ENCODE data around the gene GPHA2.

Gene GPHA2

DNA sequence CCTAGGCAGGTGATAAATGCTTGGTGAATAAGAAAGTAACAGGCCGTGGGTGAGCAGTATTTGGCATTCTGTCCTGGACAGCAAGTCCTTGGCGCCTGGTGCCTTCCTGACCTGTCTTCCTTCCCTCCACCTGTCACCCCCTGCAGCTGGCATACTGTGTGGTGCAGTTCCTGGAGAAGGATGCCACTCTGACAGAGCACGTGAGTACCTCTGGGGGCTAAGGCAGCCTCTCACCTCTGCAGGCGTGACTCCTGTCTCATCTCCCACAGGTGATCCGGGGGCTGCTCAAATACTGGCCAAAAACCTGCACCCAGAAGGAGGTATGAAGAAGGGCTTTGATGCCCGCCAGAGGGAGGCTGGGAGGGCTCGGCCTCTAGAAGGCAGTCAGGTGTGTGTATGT lies 4.4 kb downstream of the GPHA2 start:
- in situ Hi-C loops (cut with MboI; ENCODE audit: low sequenced_read_pairs), result no loop called here

DNA sequence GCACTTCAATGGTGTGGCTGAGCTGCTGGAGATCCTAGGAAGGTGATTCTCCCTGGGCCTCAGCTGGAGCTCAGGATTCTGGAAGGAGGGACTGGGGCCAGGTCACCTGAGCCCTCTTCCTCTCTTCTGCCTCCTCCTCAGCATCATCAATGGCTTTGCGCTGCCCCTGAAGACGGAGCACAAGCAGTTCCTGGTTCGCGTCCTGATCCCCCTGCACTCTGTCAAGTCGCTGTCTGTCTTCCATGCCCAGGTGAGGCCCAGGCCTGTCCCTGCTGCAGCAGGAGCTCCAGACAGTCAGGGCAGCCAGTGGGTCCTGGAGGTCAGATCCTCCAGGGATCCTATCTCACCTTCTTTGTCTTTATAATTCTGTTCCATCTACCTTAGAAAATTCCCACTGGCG lies 5.4 kb downstream of the GPHA2 start:
- in situ Hi-C loops (cut with MboI; ENCODE audit: low sequenced_read_pairs), result no loop called here

- in situ Hi-C loops (cut with MboI; ENCODE audit: low sequenced_read_pairs), result no loop called here
These were observed 6.1 kb downstream of the GPHA2 start for GRCh38 chr11:64929625-64930024.

DNA sequence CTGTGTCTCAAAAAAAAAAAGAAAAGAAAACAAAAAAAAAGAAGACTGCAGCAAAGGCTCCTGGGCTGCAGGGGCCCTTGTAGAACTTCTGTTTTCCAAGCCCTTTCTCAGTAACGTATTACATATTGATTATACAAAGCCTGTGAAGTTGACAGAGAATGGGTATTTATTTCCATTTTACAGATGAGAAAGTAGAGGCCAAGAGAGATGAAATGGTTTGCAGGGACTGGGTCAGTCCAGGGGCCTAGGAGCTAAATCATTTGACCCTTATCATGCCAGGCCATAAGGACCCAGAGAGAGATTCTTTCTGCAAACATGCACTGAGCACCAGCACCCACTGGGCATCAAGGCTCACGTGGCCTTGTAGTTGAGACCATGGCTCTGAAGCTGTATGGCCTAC lies 6.7 kb downstream of the GPHA2 start:
- in situ Hi-C loops (cut with MboI; ENCODE audit: low sequenced_read_pairs), result no loop called here

- in situ Hi-C loops (cut with MboI; ENCODE audit: low sequenced_read_pairs), result no loop called here
These were observed 9.0 kb downstream of the GPHA2 start for GRCh38 chr11:64926689-64927088.

- in situ Hi-C loops (cut with MboI; ENCODE audit: low sequenced_read_pairs), result no loop called here
These were observed 9.9 kb downstream of the GPHA2 start for GRCh38 chr11:64925536-64926436.

GRCh38 chr11:64924910-64925284 lies 10.8 kb downstream of the GPHA2 start:
- in situ Hi-C loops (cut with MboI; ENCODE audit: low sequenced_read_pairs), result no loop called here

- in situ Hi-C loops (cut with MboI; ENCODE audit: low sequenced_read_pairs), result no loop called here
These were observed 11.5 kb downstream of the GPHA2 start, which contains the start of gene PPP2R5B for GRCh38 chr11:64923944-64924909. Gene PPP2R5B, plus strand, starts transcription at chr11:64924689. Its CDS starts 1,046 bp downstream, at chr11:64925735.

GRCh38 chr11:64923151-64923661 lies 12.5 kb downstream of the GPHA2 start:
- in situ Hi-C loops (cut with MboI; ENCODE audit: low sequenced_read_pairs), result no loop called here

DNA sequence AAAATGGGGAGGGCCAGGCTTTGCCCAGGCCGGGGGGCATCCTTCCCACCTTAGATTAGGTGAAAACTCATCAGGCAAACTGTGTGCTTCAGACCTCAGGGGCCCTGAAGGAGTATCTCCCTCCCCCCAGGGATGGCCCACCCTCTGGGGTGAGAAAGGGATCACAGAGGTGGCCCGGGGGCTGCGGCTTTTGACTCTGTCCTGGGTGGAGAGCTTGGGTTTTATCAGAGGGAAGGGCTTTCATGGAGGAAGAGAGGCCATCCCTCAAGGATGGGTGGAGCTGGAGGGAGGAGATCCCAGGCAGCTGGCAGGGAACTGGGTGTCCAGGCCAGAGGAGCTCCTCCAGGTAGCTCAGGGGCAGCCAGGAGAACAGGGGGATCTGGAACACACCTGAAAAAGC lies 14.3 kb downstream of the GPHA2 start:
- in situ Hi-C loops (cut with MboI; ENCODE audit: low sequenced_read_pairs), result no loop called here

DNA sequence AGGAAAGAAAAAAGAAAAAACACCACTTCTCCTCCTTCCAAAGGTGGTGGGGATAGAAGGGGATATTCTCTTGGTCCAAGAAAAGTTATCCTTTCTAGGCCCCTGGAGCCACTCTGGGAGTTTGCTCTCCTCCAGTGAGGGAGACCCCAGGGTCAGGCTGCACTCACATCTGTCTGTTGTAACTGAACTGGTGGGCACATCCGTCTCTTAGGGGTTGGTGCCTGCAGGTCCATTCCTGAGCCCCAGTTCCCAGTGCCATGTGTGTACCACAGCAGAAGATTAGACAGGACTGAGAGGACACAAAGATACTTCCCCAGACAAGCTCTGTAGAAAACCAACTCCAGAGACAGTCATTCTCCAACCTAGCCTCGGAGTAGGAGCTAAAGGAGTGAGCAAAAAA lies 15.6 kb downstream of the GPHA2 start:
- in situ Hi-C loops (cut with MboI; ENCODE audit: low sequenced_read_pairs), result no loop called here

DNA sequence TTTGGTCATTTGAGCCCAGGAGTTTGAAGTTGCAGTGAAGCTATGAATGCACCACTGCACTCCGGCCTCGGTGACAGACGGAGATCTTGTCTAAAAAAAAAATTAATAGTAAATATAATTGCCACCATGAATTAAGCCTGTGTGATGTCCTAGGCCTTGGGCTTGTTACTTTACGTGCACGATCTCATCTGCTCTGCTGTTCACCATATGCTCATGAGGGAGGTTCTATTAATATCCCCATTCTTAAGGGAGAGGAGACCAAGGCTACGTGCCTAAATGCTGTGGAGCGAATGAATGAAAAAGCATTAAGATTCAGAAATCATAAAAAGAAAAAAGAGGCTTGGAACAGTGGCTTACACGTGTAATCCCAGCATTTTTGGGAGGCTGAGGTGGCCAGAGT lies 16.1 kb downstream of the GPHA2 start:
- in situ Hi-C loops (cut with MboI; ENCODE audit: low sequenced_read_pairs), result no loop called here

DNA sequence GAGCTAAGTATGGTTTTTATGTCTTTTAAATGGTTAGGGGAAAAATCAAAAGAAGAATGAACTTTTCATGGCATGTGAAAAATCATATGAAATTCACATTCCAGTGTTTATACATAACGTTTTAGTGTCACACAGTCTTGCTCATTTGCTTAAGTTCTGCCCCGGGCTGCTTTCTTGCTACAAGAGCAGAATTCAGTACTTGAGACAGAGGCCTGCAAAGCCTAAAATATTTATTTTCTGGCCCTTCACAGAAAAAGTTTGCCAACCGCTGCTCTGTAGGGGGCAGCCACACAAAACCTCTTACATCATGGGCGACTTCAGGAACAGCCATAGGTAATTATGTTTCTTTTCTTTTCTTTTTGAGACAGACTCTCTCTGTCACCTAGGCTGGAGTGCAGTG lies 17.7 kb downstream of the GPHA2 start:
- in situ Hi-C loops (cut with MboI; ENCODE audit: low sequenced_read_pairs), result no loop called here

- in situ Hi-C loops (cut with MboI; ENCODE audit: low sequenced_read_pairs), result no loop called here
These were observed 18.1 kb downstream of the GPHA2 start for GRCh38 chr11:64917663-64917995.

GRCh38 chr11:64916775-64917662 lies 18.7 kb downstream of the GPHA2 start, which contains the start of gene ATG2A:
Gene ATG2A, minus strand, starts transcription at chr11:64917209. Its CDS starts 74 bp downstream, at chr11:64917135.
- in situ Hi-C loops (cut with MboI; ENCODE audit: low sequenced_read_pairs), result no loop called here

GRCh38 chr11:64916040-64916774 lies 19.5 kb downstream of the GPHA2 start:
- in situ Hi-C loops (cut with MboI; ENCODE audit: low sequenced_read_pairs), result no loop called here

DNA sequence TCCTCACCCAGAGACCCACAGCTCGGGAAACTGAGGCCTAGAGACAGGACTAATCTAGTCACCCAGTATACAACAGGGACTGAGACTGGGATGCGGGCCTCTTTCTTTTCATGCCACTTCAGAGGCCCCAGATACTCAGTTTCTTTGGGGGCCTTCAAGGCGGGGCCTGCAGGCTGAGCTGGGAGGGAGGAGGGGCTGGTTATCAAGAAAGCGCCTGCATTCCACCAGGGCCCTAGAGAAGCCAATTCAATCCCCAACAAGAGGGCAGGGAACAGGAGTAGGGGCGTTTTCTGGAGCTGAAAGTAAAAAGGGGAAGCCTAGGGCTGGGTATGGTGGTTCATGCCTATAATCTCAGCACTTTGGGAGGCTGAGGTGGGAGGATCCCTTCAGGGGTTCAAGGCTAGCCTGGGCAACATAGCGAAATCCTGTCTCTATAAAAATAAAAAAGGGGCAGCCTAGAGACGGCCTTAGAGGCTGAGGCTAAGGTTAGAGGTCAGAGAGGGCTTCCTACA lies 20.3 kb downstream of the GPHA2 start:
- in situ Hi-C loops (cut with MboI; ENCODE audit: low sequenced_read_pairs), result no loop called here

DNA sequence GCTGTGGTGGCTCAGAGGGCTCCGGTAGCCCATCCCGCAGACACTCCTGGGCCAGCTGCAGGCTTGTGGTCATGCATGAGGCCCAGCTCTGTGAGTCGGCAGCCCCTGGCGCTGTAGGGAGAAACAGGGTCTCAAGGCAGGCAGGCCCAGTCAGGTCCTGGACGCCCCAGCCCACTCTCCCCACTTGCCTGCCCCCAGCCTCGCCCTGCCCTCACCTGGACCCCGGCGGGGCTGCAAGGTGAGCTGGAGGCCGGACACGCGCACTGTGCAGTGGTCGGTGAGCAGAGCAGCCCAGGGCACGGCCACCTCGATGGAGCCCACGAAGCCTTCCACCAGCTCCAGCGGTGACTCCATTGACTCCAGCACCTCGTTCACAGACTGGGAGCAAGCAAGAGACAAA lies 21.6 kb downstream of the GPHA2 start:
- in situ Hi-C loops (cut with MboI; ENCODE audit: low sequenced_read_pairs), result no loop called here

DNA sequence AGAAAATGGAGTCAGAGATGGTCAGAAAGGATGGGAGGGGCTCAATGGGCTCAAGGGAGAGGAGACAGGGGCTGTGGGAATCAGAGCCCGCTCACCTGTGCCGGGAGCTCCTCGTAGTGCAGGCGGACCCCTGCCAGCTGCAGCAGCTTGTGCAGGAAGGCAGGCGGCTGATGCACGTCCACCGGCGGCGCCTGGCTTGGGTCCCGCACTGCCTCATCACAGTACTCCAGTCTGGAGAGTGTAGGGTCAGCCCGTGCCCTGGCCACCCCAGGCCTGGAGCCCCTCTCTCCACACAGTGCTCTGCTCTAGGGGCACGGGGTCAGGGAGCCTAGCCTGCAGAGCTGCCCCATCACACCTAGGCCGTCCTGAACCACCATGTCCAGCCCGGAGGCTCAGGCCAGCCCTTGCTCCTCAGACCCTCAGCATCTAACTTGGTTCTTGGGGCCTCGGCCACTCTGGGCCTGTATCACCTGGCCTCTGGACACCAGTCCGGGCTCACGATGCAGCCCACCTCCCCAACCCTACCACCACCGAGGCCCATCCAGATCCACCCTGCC lies 22.4 kb downstream of the GPHA2 start:
- in situ Hi-C loops (cut with MboI; ENCODE audit: low sequenced_read_pairs), result no loop called here
